ENCODE data around the gene PIGU.

Gene PIGU

DNA sequence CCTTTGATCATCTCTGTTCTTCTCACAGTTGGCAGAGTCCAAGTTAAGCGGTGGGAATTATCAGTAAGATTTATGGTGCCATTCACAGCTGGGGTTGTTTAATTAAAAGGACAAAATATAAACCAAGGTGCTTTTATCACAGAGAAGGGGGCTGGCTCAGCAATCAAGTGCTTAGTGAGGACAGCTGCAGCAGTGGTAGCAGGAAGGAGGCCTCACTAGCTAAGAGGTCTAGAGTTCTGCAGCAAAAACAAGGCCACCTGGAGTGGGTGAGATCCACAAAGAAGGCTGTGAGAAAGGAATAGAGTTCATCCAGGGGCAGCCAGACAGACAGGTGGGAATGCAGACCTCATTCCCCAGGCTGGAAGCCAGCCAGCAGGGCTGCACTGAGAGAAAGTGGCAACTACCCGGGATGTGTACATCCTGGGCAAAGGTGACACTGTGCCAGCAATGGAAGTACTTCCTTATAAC lies 37.1 kb downstream of the PIGU start:
- in situ Hi-C loops (cut with MboI; ENCODE audit: low pct_unique_long_range_greater_than_20kb, low sequenced_read_pairs, unreplicated experiment): no loop called here

DNA sequence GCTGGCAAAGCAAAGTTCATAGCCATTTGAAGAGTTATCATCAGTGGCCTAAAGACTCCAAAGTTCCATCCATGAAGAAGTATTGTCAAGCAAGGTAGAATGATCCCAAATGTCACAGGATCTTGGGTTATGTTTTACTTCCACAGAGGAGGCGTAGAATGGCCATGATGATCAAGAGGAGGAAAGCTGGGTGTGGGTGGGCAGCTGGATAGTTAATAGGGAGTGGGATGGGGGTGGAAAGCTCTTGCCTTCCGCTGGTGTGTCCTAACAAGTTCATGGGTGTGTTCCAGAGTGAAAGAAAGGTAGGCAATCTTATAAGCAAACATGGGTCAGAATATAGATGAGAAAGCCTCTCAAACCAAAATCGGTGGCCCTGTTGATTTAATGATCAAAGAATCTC lies 38.4 kb downstream of the PIGU start:
- in situ Hi-C loops (cut with MboI; ENCODE audit: low pct_unique_long_range_greater_than_20kb, low sequenced_read_pairs, unreplicated experiment): no loop called here

More for the DNA sequence above, 37.1 kb downstream of the PIGU start:
- TF ChIP-seq, protein P1, sequence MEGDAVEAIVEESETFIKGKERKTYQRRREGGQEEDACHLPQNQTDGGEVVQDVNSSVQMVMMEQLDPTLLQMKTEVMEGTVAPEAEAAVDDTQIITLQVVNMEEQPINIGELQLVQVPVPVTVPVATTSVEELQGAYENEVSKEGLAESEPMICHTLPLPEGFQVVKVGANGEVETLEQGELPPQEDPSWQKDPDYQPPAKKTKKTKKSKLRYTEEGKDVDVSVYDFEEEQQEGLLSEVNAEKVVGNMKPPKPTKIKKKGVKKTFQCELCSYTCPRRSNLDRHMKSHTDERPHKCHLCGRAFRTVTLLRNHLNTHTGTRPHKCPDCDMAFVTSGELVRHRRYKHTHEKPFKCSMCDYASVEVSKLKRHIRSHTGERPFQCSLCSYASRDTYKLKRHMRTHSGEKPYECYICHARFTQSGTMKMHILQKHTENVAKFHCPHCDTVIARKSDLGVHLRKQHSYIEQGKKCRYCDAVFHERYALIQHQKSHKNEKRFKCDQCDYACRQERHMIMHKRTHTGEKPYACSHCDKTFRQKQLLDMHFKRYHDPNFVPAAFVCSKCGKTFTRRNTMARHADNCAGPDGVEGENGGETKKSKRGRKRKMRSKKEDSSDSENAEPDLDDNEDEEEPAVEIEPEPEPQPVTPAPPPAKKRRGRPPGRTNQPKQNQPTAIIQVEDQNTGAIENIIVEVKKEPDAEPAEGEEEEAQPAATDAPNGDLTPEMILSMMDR (IDR thresholded peaks at IDR 0.05; ENCODE audit: extremely low read depth, insufficient read depth, missing control alignments): no peak
- DNase-seq (ENCODE audit: low spot score): no peak

DNA sequence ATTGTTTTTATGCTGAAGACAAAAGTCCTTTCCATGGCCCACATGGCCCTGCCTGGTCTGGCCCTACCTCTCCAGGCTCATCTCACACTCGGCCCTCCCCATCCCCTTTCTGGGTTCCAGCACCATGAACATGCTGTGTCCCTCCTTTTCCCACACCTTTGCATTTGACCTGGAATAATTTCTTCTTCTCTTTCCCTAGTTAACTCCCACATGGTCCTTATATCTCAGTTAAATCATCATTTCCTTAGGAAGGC lies 38.9 kb downstream of the PIGU start:
- in situ Hi-C loops (cut with MboI; ENCODE audit: low pct_unique_long_range_greater_than_20kb, low sequenced_read_pairs, unreplicated experiment): no loop called here
- no peak for DNase-seq (ENCODE audit: low spot score)
- TF ChIP-seq, protein P1 (IDR thresholded peaks at IDR 0.05; ENCODE audit: extremely low read depth, insufficient read depth, missing control alignments): no peak

More for the DNA sequence above, 38.4 kb downstream of the PIGU start:
- DNase-seq (ENCODE audit: low spot score): no peak
- TF ChIP-seq, protein P1 (IDR thresholded peaks at IDR 0.05; ENCODE audit: extremely low read depth, insufficient read depth, missing control alignments): no peak

DNA sequence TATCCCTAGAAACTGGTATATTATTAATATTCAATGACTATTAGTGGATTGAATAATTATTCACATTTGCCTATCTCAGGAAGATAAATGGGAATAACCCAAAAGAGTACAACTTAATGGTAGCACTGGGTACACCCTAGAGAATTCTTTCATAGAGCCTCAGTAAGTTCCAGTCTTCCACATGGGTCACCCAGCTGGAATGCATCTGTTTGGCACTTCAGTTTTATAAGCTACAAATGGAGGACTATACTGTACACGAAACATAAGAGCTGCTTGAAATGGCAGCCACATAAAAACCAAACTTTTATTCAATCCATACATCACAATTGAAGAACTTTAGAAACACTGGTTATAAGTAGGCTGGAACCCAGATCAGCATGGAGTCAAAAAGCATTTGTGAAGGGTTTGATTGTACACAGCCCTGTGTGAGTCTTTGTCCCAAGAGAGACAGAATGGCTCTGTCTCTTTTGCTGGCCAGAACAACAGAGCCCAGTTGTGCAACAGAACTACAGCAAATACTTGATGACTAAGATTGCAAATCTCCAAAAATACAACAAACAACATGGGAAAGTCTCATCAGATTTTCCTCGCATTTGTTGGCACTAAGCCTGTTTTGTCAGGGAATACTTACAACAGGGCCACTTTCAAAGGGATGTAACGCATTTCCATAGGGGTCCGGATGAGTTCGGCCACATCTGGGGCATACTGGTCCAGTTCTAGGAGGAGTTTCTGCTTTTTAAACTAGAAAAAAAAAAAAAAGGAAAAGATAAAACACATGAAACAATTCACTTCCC lies 39.5 kb downstream of the PIGU start:
- in situ Hi-C loops (cut with MboI; ENCODE audit: low pct_unique_long_range_greater_than_20kb, low sequenced_read_pairs, unreplicated experiment): no loop called here
- TF ChIP-seq, protein P1 (IDR thresholded peaks at IDR 0.05; ENCODE audit: extremely low read depth, insufficient read depth, missing control alignments): no peak
- DNase-seq (ENCODE audit: low spot score): no peak

DNA sequence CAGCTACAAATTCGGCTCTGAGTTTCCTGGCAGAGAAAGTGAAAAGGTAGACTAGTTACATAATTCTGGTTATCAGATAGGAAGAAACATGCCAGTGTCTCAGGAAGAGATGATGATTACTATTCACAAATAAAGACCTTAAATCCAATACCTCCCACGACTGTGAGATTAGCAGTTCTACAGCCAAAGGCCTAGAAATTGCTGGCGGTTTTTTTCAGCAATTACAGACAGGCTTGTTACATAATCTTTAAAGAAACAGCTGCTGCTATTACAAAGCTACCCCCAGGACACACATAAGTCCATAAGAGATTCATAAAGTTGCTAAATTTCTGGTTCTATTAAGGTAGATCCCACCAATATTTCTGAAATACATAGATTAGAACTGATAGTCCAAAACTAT lies 40.2 kb downstream of the PIGU start:
- TF ChIP-seq, protein P1 (IDR thresholded peaks at IDR 0.05; ENCODE audit: extremely low read depth, insufficient read depth, missing control alignments): no peak
- DNase-seq (ENCODE audit: low spot score): no peak
- in situ Hi-C loops (cut with MboI; ENCODE audit: low pct_unique_long_range_greater_than_20kb, low sequenced_read_pairs, unreplicated experiment): no loop called here

DNA sequence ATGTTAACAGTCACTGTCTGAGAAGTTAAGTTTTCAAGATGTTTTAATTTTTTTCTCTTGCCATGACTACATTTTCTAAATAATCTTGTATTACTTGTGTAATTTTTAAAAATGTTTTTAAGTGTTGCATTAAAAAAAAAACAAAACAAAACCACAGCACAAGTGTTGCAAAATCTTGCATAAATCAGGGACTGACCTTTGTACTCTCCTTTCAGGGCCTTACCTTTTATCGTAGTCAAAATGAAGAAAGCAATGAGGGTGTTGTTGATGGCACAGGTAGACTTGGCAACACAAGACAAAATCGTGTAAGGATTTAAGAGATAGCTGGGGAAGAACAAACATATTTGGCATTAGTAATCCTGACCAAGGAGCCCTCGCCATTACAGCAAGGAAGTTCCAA lies 42.5 kb downstream of the PIGU start:
- in situ Hi-C loops (cut with MboI; ENCODE audit: low pct_unique_long_range_greater_than_20kb, low sequenced_read_pairs, unreplicated experiment): no loop called here
- TF ChIP-seq, protein P1 (IDR thresholded peaks at IDR 0.05; ENCODE audit: extremely low read depth, insufficient read depth, missing control alignments): no peak
- no peak for DNase-seq (ENCODE audit: low spot score)
